GM19468 (cell line): ENCODE results near the gene LRRC3.

Source experiments
- ATAC-seq: cut with Tn5 transposase; IDR thresholded peaks from one replicate; pipeline ENCODE4 v1.9.1; 2021; ENCODE audit warnings: mild to moderate bottlenecking, moderate library complexity, moderate number of reproducible peaks; ENCODE audit not compliant: unreplicated experiment; ENCODE audit errors: extremely low read depth

The LRRC3 gene

DNA sequence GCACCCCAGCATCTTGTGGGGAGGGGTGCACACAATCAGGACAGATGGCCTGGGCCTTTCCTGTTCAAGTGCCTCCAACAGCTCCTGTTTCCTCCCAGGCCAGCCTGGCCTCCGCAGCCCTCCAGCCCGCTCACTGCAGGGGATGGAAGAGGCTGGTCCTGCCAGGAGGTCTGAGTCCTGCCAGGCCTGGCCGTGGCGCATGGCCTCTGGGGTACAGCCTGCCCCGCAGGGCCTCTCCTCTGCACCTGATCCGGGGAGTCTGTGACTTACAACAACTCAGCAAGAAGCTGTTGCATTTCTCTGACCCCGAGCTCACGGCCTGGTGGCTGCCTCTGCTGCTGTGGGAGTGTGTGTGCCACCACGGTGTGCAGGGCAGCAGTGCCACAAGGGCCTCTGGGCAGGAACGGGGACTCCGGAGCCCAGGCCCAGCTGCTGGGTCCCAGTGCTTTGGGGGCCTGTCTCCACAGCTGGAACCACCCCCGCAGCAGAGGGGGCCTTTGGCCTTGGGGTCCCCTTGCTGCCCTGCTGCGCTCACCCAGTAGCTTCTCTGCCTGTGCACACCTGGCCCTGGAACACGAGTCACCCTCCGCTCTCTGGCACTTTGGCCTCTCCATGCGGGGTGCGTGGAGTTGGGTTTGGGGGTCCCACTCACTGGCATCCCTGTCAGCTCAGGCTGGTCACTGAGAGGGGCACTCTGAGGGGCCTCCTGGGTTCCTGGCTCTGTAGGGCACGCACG is 17.4 kb upstream of the LRRC3 start:
- ATAC-seq: no peak

DNA sequence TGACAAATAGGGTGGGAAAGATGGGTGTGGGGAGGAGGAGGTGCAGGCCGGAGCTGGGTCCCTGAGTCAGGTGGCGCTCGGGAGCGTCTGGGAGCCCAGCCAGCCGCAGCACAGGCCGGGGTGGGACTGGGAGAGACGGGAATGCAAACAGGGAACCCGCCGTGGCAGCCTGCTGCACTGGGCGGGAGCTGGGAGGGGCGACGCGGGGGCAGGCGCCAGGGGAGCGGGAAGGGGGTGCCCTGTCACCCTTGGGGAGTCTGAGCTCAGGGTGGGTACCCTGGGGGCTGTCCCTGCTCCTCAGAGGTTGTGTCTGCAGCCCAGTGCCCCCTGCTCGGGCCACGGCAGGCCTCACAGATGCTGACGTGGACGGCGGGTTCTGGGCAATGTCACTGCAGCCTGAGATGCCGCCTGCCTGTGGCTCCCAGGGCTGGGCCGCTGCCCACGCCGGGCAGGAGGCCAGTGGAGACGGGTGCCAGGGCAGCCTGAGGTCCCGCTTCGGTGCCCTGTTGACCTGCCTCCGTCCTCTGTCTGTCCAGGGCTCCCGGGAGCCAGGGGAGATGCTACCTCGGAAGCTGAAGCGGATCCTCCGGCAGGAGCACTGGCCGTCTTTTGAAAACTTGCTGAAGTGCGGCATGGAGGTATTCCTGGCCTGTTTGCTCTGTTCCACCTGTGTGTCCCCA is 16.6 kb upstream of the LRRC3 start:
- ATAC-seq: no peak

DNA sequence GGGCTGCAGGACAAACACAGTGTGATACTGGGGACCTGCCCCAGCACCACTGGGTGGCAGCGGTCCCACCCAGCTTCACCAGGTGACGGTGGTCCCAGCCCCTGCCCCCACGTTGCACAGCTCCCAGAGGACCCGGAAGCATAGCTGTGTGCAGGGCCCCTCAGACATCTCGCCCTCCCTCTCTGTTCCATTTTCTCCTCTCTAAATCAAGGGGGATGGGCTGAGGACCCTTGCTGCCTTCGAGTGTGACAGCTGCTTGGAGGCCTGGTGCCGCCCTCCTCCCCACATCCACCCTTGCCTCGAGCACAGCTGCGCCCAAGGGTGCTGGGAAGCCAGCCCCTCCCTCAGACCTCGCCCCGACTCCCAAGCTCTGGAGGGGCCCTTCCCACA is 16.1 kb upstream of the LRRC3 start:
- no peak for ATAC-seq

DNA sequence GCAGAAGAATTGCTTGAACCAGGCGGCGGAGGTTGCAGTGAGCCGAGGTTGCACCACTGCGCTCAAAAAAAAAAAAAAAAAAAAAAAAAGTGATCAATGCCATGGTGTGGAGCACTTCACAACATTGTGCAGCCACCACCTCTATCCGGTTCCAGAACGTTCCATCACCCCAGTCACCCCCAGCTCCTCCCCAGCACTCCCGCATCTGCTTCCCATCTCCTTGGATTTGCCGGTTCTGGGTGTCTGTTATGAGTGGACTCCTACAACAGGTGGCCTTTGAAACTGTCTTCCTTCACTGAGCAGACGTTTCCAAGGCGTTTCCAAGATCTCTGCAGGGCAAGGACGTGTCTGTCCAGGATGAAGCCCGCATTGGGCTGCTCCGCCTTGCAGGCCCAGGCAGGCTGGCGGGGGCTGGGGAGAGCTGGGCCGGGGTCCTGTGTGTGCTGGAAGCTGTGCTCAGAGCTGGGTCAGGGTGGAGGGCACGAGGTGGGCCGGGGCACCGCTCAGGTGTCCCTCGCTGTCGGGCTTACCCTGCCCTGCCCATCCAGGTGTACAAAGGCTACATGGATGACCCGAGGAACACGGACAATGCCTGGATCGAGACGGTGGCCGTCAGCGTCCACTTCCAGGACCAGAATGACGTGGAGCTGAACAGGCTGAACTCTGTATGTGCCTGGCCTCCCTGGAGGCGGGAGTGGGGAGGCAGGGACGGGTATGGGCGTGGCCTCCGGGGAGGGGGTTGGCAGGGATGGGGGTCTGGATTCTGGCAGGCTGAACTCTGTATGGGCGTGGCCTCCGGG is 14.9 kb upstream of the LRRC3 start:
- no peak for ATAC-seq

DNA sequence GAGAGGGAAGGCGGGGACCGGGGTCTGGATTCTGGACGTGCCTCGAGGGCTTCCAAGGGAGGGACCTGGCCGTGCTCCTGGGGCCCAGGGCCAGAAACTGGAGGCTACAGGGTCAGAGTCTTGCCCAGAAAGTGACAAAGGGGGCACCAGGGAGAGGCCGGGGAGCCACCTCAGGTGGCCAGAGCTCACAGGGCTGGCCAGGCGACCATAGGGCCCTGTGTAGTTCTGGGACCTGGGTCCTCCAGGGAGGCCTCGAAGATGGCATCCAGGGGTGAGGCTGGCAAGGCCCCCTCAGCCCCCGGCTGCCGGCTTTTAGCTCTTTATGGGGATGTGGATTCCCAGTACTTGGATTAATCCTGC is 14.3 kb upstream of the LRRC3 start:
- no peak for ATAC-seq

DNA sequence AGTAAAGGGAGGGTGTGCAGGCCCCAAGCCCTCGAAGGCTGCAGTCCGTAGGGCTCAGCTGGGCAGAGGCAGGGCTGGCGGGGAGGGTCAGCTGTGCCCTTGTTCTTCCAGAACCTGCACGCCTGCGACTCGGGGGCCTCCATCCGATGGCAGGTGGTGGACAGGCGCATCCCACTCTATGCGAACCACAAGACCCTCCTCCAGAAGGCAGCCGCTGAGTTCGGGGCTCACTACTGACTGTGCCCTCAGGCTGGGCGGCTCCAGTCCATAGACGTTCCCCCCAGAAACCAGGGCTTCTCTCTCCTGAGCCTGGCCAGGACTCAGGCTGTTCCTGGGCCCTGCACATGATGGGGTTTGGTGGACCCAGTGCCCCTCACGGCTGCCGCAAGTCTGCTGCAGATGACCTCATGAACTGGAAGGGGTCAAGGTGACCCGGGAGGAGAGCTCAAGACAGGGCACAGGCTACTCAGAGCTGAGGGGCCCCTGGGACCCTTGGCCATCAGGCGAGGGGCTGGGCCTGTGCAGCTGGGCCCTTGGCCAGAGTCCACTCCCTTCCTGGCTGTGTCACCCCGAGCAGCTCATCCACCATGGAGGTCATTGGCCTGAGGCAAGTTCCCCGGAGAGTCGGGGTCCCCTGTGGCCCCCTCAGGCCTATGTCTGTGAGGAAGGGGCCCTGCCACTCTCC is 13.6 kb upstream of the LRRC3 start:
- no peak for ATAC-seq

DNA sequence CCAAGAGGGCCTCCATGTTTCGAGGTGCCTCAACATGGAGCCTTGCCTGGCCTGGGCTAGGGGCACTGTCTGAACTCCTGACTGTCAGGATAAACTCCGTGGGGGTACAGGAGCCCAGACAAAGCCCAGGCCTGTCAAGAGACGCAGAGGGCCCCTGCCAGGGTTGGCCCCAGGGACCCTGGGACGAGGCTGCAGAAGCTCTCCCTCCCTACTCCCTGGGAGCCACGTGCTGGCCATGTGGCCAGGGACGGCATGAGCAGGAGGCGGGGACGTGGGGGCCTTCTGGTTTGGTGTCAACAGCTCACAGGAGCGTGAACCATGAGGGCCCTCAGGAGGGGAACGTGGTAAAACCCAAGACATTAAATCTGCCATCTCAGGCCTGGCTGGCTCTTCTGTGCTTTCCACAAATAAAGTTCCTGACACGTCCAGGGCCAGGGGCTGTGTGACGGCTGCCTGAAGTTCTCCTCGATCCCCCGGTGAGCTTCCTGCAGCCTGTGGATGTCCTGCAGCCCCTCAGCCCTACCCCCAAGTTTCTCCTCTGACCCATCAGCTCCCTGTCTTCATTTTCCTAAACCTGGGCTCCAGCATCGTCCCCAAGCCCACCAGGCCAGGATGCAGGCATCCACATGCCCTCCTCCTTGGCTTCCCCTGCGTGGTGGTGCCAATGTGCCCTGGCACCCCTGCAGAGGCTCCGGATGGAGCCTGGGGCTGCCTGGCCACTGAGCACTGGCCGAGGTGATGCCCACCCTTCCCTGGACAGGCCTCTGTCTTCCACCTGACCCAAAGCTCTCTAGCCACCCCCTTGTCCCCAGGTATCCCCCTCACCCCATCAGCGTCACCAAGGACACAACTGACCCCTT is 12.8 kb upstream of the LRRC3 start:
- no peak for ATAC-seq

DNA sequence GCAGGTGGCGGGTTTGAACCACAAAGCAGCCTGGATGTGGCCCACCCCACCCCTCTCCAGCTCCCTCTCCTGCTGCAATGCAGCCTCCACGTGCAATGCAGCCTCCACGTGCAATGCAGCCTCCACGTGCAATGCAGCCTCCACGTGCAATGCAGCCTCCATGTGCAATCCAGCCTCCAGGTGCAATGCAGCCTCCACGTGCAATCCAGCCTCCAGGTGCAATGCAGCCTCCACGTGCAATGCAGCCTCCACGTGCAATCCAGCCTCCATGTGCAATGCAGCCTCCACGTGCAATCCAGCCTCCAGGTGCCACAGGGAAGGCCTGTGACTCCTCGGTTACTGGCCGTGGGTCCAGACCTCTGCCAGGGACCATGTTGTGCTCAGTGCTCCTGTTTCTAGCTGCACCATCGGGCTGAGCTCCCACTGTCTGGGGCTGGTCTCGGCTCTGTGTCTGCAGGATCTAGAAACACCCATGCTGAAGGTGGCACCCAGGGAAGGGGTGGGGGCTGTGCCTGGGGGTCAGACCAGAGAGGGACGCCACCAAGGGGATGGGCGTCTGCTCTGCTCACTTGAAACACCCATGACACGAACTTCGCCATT is 11.9 kb upstream of the LRRC3 start:
- ATAC-seq: no peak

DNA sequence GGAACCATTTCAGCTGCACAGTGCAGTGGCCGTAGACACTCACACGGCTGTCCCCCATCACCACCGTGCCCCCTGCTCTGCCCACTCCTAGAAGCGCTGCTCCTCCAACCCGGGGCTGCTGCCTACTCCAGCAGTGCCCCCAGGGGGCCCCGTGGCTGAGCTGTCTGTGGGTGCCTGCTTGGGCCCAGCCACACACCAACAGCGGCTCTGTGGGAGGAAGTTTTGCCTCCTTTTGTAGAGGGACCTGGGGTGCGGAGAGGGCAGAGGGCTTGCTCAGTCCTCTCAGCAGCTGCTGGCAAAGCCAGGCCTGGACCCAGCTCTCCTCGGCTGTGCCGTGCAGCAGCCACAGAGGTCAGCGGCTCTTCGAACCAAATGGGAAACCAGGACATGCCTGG is 11.4 kb upstream of the LRRC3 start:
- ATAC-seq: no peak

DNA sequence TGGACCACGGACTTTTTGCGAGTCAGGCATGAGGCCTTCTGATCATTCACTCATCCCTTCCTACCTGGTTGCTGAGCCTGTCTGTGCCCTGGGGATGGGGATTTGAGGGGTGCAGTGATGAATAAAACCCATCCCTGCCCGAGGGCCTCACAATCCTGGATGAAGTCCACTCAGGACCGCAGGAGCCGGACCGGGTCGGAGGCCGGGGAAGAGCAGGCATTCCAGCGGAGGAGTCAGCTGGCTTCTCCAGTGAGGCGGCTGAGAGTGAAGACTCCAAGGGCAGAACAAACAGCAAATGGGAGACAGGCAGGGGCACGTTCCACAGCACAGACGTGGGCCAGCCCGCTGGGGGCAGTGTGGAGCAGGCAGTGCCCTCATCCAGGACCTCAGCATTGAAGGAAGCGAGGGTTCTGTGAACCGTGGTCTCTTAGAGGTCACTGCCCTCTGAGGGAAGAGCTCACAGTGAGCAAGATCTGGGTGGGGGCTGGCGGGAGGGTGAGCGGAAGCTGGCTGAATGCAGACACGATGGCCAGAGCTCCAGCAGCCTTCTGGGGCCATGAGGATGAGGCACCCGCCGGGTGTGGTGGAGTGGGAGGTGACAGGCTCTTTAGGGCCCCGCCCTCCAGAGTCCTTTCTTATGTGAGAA is 10.9 kb upstream of the LRRC3 start:
- ATAC-seq: no peak

DNA sequence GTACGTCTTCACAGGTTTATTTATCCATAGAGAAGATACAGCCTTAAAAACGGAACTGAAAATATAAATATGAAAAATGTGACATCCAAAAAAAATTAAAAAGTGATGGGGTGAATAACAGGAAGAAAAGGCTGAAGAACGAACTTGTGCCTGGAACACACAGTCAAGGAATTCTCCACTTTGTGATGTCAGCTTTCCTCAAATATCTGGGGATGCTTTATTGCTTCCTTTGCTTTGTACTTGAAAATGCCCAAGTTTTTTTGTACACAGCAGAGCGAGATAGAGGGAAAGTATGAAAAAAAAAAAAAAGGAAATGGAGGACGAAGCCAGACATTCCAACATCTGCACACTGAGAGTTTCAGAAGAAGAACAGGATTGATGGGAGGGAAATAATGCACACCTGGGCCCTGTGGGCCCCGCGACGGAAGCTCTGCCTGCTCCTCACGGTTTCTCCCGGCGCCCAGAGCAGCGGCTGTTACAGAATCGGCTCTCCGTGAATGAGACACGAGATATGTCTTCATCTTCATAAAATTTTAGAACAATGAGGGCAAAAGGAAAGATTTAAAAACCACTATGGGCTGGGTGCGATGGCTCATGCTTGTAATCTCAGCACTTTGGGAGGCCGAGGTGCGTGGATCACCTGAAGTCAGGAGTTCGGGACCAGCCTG is 10.0 kb upstream of the LRRC3 start:
- ATAC-seq: no peak

DNA sequence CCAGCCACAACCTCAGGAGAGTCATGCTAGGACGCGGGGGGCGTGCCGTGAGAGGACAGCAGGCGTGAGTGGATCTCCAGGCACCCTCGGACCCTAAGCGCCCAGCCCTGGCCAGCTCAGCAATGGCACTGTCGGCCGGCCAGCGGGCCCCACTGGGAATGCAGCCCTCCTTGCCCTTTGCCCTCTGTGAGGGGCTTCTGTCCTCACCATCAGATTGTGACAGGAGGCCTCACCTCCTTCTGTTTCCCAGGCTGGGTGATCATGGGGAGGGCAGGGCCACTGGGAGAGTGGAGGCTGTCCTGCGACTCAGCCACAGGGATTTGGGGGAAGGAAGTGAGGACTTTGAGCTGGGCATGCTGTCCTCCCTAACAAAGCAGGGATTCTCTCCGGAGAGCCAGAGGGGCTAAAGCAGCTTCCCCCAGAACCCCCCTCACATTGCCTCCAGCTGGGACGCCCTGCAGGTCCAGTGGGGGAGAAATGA is 6.6 kb upstream of the LRRC3 start:
- ATAC-seq: no peak

DNA sequence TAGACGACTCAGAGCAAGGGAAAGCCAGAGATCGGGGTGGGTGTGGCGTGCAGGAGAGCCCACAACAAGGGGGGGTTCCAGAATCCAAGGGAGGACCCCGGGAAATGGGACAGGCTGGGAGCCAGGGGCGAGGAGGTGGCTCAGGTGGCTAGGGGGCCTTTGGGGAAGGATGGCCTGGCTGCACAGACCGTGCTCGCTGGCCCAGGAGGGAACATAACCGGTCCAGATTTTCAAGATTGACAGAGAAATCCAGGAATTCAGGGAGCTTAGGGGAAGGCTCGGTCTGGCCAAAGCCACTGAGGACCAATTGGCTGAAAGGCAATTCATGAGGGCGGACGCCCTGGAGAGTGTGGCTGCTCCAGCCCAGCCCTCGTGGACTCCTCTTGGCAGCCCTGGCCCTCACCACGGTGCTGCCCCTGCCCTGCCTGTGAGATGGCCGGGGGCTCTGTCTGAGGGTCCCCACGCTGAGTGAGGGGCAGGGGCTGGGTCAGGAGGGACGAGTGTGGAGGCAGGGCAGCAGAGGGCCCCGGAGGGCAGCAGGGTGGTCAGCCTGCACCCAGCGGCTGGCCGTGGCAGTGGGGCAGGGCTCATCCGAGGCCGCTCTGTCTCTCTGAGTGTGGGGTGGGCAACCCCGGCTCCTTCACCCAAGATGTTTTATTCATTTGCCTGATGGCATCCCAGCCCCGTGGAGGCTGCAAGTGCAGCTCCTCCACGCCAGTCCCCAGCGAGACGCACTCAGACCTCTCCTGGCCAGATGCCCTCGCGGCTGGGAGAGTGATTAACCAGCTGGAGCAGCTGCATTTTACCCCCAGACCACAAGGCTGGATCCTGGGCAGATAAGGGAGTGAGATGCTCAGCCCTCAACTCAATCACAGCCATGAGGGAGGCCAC is 5.6 kb upstream of the LRRC3 start:
- ATAC-seq: no peak

DNA sequence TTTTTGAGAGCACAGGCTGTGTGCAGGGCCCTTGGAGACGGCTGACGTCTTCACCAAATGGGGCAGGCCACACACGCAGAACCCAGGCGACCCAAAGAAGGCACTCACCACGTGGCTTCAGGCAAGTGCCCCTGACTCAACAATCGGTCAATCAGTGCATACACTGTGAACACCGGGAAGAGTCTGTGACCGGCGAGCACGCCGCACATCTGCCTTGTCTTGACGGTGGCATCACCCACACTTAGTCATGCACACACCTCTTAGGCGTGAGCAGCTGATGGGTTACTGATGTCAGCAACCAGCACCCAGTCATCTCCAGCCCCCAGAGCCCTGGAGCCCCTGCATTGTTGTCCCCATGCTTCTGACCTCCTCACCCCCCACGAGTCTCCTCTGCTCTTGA is 4.9 kb upstream of the LRRC3 start:
- ATAC-seq: no peak

DNA sequence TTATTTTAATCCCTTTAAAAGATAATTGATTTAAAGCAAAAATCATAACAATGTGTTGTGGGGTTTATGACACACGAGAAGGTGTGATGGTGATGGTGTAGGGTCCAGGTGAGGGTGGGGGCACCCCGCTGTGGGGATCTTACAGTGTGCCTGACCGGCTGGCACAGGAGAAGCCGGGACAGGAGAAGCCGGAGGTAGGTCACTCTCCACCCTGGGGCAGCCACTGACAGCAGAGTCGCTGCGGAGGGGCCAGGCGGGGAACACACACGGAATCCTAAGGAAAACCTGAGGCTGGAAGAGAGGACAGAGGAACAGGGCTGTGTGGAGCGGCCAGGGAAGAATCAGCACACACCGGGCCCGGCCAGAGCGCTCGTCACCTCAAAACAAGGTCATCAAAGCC is 4.3 kb upstream of the LRRC3 start:
- no peak for ATAC-seq

DNA sequence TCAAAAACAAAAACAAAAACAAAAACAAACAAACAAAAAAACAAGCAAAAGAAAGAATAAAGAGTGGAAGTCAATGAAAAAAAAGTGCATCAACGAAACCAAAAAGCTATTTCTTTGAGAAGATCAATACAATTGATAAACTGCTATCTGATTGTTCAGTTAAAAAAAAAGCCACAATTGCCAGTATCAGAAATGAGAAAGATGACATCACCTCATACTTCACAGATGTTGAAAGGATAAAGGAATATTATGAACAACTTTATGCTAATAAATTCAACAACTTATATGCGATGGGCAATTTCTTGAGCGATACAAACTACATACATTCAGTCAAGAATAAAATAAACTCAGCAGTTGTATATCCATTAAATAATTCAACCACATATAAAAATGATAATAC is 2.2 kb upstream of the LRRC3 start:
- no peak for ATAC-seq

DNA sequence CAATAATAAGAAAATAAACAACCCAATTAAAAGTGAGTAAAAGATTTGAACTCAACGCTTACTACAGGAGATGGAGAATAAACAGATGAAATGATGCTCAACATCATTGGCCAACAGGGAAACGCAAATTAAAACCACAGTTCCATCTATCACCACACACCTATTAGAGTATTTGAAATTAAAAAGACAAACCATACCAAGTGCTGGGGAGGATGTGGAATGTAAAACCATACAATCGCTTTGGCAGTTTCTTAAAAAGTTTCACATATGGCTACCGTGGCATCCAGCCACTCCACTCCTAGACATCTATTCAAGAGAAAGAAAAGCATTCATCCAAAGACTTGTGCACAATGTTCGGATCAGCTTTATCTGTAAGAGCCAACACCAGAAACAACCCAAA is 1.3 kb upstream of the LRRC3 start:
- ATAC-seq: no peak
